NOMO-1 treated with dmso at 0.1 percent for 144 hours (cell line): ENCODE data around the gene NUP188.

Experiments used
- DNase-seq: peaks from one replicate; lab custom pipeline; 2025; ENCODE audit not compliant: unreplicated experiment; lab: John Stamatoyannopoulos, UW

The NUP188 gene

GRCh38 chr9:129007035-129007765, 59.7 kb downstream of the NUP188 start:
- DNase-seq = no peak

DNA sequence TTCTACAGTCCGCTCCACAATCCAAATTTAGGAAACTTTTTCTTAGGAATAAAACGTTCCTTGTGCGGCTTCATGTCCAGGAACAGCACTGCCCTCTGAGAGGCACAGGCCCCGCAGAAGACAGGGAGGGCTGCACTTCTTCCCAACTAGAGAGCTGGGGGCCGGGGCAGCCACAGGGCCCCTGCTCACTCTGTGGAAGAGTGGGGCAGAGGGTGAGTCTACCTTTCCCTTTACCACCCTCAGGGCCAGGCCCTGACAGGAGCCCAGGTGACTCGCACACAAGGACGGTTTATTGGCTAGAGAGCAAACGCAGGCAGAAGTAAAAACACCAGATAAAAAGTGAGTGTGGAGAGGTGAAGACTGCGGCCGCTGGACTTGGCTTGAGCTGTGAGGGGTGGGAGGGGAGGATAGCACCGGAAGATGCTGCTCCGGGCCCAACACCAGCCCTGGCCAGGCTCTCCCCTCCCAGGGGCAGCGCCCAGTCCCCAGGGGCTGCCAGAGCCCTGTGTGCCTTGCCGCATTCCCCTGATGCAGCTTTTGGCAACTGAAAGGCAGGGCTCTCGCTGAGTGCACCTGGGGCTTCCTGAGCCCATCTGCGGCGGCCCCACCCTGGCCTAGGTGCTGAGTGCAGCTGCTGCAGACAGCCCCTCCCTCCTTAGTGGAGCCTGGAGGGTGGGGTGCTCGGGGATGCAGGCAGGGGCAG, 60.4 kb downstream of the NUP188 start:
- no peak for DNase-seq

- DNase-seq = no peak
Measured at GRCh38 chr9:129008469-129008965, 61.0 kb downstream of the NUP188 start.

GRCh38 chr9:129008986-129009583, 61.6 kb downstream of the NUP188 start:
- no peak for DNase-seq

DNA sequence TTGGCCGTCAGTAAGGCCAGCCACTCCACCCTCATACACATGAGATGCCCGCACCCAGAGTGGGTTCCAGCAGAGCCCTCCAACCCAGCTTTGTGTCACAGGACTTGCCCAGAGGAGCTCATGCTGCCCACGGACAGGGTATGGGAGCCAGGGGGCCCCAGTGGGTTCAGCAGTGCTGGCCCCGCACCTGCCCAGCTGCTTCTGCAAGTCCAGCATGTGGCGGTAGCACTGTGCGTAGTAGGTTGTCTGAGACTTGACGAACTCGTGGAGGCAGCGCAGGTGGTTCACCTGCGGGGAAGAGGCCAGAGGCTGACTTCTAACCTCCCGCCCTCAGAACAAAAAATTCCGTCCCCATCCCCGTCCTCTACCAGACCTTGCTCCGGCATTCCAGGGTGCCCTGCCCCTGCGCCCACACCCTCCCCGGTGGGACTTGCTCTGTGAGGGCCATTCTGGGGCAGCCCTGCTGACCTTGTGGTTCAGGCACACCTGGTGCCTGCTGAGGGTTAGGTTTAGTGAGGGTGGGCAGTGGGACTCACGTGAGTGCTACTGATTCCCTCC, 62.2 kb downstream of the NUP188 start:
- no peak for DNase-seq

DNA sequence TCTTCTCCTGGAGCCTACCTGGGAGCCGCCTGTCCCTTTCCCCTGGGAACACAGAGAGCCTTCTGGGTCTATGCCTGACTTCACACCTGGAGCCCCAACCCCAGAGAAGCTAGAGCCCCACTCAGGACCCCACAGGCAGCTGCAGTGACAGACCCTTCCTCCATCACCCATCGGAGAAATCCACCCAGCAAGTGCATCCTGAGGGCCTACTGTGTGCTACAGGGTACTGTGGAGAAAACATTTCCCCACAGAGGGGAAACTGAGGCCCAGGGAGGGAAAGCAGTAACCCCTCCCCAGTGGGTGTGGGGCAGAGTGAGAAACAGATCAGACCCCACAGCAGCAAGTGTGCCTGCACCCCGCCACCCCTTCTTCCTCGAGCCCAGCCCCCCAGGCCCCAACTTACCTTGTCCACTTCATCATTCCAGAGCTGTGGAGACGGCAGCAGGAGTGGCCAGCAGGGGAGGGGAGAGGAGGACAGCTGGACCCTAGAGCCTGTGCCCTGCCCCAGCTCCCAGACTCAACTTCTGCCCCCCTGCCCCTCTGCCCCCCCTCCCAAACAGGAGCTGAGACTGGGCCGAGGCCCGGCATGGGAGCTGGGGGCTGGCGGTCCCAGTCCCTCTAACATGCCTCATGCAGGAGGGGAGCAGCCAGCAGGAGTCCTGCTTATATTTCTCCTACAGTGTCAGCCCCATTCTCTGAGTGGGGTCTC, 62.9 kb downstream of the NUP188 start:
- no peak for DNase-seq

DNA sequence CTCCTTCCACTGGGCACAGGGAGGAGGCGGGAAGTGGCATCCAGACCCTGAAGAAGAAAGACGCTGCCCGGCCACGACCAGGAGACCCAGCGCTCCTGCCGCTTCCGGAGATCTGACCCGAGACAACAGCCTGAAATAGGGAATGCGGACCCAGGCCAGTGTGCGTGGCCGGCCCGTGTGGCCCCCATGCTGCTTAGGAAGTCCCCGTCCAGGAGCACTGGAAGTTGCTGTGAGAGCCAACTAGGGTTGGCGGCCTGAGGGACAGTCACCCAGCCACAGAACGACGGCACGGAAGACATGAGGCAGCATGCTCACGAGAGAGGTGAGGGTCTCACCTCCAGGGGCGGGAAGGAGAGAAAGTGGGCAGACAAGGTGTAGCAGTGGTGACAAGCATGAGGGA, 63.7 kb downstream of the NUP188 start:
- DNase-seq = no peak

- no peak for DNase-seq
Measured at GRCh38 chr9:129011761-129012181, 64.3 kb downstream of the NUP188 start.

- no peak for DNase-seq
Measured at GRCh38 chr9:129012343-129012742, 64.8 kb downstream of the NUP188 start.

- no peak for DNase-seq
Measured at GRCh38 chr9:129012893-129013448, 65.5 kb downstream of the NUP188 start.

GRCh38 chr9:129013674-129014073, 66.2 kb downstream of the NUP188 start:
- DNase-seq = no peak

GRCh38 chr9:129014124-129014523, 66.6 kb downstream of the NUP188 start:
- DNase-seq = no peak

GRCh38 chr9:129014608-129015007, 67.1 kb downstream of the NUP188 start:
- DNase-seq = no peak

- DNase-seq = no peak
Measured at GRCh38 chr9:129021091-129021490, 73.6 kb downstream of the NUP188 start.

DNA sequence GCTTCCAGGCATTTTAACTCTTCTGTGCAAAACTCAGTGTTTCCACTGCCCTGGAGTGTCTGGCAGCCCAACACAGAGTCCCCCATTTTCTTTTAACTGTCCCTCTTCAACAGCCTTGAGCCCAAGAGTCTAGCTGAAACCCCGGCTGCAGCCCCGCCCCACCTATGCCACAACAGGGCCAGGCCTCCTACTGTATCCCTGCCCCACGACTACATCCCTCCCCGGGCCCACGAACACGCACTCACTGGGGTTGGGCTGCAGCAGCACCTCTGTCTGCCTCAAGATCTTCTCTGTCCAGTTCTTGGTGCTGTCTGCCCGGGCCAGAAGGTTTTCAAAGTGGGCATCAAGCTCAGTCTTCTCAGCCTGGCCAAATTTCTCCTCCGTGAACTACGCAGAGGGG, 74.5 kb downstream of the NUP188 start:
- no peak for DNase-seq

GRCh38 chr9:129023036-129023907, 75.8 kb downstream of the NUP188 start:
- DNase-seq = no peak

DNA sequence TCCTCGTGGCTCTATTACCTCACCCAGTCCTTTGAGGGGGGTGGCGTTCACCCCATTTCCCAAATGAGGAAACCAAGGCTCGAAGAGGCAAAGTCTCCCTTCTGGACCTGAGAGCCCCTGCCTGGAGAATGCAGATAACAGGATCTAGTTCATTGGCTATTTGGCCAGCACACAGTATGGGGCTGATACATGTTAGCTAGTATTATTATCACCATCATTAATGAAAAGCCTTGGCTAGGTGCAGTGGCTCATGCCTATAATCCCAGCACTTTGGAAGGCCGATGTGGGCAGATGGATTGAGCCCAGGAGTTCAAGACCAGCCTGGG, 76.4 kb downstream of the NUP188 start:
- no peak for DNase-seq

DNA sequence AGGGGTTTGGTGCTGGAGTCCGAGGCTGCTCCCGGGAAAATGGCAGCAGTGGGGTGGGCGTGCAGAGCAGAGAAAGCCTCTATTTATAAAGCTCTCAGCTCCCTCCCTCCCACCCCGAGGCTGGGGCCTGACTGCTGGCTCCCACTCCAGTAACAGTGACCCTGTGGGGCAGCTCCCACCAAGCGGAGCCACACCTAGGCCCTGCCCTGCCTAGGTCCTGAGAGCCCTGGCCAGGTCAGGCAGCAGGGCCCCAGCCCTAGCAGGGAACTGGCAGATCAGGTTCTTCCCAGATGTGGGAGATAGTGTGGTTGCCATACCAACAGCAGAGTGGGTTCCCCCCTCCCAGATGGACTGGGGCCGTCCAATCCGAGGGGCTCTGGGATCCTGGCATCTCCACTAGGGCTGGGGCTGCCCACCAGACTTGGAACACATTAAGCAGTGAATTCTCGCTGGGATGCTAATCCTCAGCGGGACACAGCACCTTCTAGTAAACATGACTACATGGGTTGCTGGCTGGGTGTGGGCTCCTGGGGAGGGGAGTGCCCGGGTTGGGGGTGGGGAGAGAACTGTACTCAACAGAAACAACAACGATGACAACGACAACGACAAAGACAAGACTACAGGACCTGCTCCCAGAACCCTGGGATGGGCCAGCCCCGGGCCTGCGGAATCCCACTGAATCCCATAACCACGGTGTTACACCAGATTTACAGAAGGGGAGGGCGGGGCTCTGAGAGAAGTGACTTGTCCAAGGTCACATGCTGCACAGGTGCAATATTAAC, 79.1 kb downstream of the NUP188 start:
- DNase-seq = no peak

DNA sequence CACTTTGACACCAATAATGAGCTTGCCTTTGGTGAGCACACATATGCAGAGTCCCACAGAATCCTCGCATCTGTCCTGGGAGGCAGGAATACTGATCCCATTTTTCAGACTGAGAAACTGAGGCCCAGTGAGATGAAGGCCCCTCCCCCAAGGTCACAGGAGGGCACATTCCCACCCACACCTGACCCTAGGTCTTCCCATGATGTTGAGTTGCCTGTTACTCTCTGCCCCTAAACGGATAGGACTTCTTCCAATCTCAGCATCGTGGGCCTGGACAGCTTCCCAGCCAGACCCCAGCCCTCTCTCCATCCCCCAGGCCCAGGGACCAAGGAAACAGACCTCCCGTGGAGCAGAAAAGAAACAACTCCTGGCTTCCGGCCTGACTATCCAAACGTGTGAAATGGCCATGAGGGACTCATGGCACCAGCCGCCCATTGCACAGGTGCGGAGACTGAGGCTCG, 79.8 kb downstream of the NUP188 start:
- DNase-seq = no peak
